Nephron (organoid): ENCODE results near the gene OLFM2.

Experiments
- H3K27ac Mint-ChIP-seq, 3 experiments: 2 replicates each; pipeline ENCODE4 v1.8.0; 2020; ENCODE audit warnings: mixed read lengths in 3 of 3, mild to moderate bottlenecking in 2 of 3, moderate library complexity in 1 of 3
- H3K27me3 Mint-ChIP-seq: 2 replicates; pipeline ENCODE4 v1.8.0; 2021; ENCODE audit warnings: low read depth, mild to moderate bottlenecking, moderate library complexity, mixed read lengths
- H3K36me3 Mint-ChIP-seq: 2 replicates; pipeline ENCODE4 v1.8.0; 2020; ENCODE audit warnings: low read depth, mixed read lengths
- H3K4me1 Mint-ChIP-seq: 2 replicates; pipeline ENCODE4 v1.8.0; 2020; ENCODE audit warnings: mixed read lengths
- H3K4me3 Mint-ChIP-seq, 3 experiments: 2 replicates each; pipeline ENCODE4 v1.8.0; 2020; ENCODE audit warnings: mild to moderate bottlenecking in 3 of 3, mixed read lengths in 3 of 3, moderate library complexity in 2 of 3
- H3K9me3 Mint-ChIP-seq: 2 replicates; pipeline ENCODE4 v1.8.0; 2020; ENCODE audit warnings: mixed read lengths
- TF ChIP-seq, protein P1 (sequence below), 3 experiments: fragments of 200-600 bp; sonication (generic); IDR thresholded peaks; one replicate each; pipeline ENCODE4 v1.5.0; 2021; ENCODE audit warnings: antibody characterized with exemption in 3 of 3; ENCODE audit not compliant: unreplicated experiment in 3 of 3

The OLFM2 gene

GRCh38 chr19:9818175-9818733 lies 118.1 kb downstream of the OLFM2 start:
- no peaks in the 10 kb centered on the region for H3K27me3 Mint-ChIP-seq
- H3K4me3 Mint-ChIP-seq, result peak overlapping the region; percentile 95 to 97 (median 95)
- TF ChIP-seq, protein P1, sequence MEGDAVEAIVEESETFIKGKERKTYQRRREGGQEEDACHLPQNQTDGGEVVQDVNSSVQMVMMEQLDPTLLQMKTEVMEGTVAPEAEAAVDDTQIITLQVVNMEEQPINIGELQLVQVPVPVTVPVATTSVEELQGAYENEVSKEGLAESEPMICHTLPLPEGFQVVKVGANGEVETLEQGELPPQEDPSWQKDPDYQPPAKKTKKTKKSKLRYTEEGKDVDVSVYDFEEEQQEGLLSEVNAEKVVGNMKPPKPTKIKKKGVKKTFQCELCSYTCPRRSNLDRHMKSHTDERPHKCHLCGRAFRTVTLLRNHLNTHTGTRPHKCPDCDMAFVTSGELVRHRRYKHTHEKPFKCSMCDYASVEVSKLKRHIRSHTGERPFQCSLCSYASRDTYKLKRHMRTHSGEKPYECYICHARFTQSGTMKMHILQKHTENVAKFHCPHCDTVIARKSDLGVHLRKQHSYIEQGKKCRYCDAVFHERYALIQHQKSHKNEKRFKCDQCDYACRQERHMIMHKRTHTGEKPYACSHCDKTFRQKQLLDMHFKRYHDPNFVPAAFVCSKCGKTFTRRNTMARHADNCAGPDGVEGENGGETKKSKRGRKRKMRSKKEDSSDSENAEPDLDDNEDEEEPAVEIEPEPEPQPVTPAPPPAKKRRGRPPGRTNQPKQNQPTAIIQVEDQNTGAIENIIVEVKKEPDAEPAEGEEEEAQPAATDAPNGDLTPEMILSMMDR (IDR thresholded peaks at IDR 0.05; ENCODE audit: unreplicated experiment in 3 of 3), result no peak
- H3K27ac Mint-ChIP-seq, result peak overlapping the region; percentile 79 to 96 (median 93)
- peaks cover 35% of the 10 kb centered on the region for H3K36me3 Mint-ChIP-seq
- H3K9me3 Mint-ChIP-seq, result peaks cover 11% of the 10 kb centered on the region
- H3K4me1 Mint-ChIP-seq, result peaks cover 24% of the 10 kb centered on the region

DNA sequence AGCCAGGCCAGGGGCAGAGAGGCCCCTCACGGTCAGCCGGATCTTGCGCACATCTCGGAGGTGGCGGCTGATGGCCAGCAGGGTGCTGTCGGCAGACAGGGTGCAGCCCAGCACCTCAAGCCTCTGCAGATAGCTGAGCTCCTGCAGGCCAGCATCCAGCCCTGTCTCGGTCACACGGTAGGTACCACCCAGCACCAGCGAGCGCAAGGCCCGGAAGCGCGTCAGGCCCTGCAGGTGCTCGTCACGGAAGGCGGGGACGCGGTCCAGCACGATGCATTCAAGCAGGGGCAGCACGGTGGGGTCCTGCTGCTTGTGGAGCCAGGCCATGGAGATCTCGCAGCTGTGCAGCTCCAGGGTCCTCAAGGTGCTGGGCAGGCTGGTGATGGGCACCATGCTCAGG lies 125.2 kb downstream of the OLFM2 start:
- H3K36me3 Mint-ChIP-seq, result peaks cover 49% of the 10 kb centered on the region
- no peaks in the 10 kb centered on the region for H3K27me3 Mint-ChIP-seq
- no peaks in the 10 kb centered on the region for H3K4me1 Mint-ChIP-seq
- no peak overlapping the region for H3K4me3 Mint-ChIP-seq
- H3K27ac Mint-ChIP-seq, result no peak overlapping the region
- TF ChIP-seq, protein P1 (IDR thresholded peaks at IDR 0.05; ENCODE audit: unreplicated experiment in 3 of 3), result no peak
- H3K9me3 Mint-ChIP-seq, result peaks cover 5% of the 10 kb centered on the region

GRCh38 chr19:9808855-9809824 lies 127.2 kb downstream of the OLFM2 start:
- Mint-ChIP-seq H3K9me3 (peaks cover 3% of the 10 kb centered on the region), H3K27me3 (no peaks in the 10 kb centered on the region), H3K36me3 (peaks cover 35% of the 10 kb centered on the region), H3K27ac (no peak overlapping the region), H3K4me3 (no peak overlapping the region), H3K4me1 (no peaks in the 10 kb centered on the region)
- TF ChIP-seq, protein P1 (IDR thresholded peaks at IDR 0.05; ENCODE audit: unreplicated experiment in 3 of 3), result no peak

GRCh38 chr19:9806803-9807202 lies 129.5 kb downstream of the OLFM2 start:
- peaks cover 38% of the 10 kb centered on the region for H3K36me3 Mint-ChIP-seq
- H3K4me3 Mint-ChIP-seq, result no peak overlapping the region
- no peaks in the 10 kb centered on the region for H3K27me3 Mint-ChIP-seq
- H3K4me1 Mint-ChIP-seq, result no peaks in the 10 kb centered on the region
- no peaks in the 10 kb centered on the region for H3K9me3 Mint-ChIP-seq
- H3K27ac Mint-ChIP-seq, result no peak overlapping the region
- TF ChIP-seq, protein P1 (IDR thresholded peaks at IDR 0.05; ENCODE audit: unreplicated experiment in 3 of 3), result no peak
